Activated CD4-positive, alpha-beta T cell treated with anti-CD3 and anti-CD28 coated beads, Interleukin-2, amount 50 U/mL, for 1 hour (primary cell): Measurements from ENCODE around the gene SPINT2.

ENCODE experiments used
- DNase-seq: peaks from one replicate; pipeline ENCODE4 v3.0.0-alpha.2; 2020

The SPINT2 gene

DNA sequence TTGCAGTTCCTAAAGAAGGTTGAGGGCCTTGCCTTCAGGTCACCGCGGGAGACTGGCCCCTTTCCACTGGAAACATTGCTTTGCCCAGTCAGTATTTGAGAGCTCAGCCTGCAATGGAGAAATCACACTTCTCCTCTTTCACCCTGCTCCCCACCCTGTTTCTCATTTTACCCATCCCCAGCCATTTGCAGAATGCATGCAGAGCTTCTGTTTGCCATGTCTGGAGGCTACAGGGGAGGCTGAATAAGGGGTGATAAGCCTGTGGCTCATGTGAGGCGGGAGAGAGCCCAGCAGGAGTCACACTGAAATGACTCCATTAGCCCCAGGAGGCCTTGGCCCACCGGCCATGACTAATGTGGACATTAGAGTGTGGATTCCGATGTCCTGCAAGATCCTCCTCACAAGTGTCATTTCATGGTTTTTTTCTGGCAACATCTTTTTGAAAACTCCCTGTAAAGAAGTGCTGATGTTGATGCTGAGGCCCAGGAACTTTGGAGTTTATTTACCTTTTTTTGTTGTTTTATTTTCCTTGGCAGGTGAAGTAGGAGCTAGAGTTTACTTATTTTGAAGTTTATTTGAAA, 6.3 kb downstream of the SPINT2 start:
- DNase-seq, result no peak

GRCh38 chr19:38273499-38273898, 9.1 kb downstream of the SPINT2 start:
- DNase-seq, result no peak

DNA sequence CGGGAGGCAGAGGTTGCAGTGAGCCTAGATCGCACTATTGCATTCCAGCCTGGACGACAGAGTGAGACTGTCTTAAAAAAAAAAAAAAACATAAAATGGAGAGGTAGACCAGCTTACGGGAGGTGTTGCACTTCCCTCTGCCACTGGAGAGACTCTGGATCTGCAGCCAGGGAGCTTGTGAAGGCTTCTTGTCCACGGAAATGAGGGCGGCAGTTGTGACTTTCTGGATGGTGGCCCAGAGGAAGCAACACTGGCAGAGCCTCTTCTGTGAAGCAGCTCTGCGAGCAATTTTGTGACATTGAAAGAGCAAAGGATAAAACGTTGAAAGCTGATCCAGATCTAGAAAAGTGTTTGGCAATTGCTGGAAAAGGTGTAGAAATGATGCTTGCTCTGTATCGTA, 10.4 kb downstream of the SPINT2 start:
- DNase-seq, result no peak

DNA sequence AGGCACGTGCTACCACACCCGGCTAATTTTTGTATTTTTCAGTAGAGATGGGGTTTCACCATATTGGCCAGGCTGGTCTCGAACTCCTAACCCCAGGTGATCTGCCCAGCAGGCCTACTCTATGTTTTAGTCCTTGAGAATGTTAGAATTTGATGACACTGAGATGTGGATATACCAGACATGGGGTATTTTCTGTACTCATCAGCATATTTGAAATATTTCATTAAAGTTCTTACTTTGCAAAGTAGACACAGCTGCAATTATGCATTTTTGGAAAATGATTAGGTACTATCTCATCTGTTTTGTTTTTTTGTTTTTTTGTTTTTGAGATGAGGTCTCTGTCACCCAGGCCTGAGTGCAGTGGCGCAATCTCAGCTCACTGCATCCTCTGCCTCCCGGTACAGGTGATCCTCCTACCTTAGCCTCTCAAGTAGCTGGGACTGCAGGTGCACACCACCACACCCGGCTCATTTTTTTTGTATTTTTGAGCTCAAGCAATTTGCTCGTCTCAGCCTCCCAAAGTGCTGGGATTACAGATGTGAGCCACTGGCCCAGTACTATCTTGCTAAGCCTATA, 12.7 kb downstream of the SPINT2 start:
- no peak for DNase-seq

DNA sequence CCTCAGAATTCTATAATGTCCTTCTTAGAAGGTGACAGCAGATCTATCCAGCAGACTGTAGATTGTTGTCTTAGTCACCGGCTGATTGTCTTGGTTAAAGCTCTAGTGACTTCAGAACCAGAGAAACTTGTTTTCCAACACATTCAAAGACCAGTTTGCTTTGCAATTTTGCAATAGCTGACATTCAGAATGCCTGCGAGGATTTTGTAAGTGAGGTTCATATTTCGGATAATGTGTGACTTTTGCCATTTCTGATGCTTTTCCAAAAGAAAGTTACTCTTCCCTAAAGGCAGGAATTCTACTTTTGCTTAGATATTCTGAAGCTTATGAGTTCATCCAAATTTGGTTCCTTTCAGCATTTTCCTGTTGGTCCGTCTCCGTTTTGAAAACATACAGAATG, 13.2 kb downstream of the SPINT2 start:
- DNase-seq, result no peak

DNA sequence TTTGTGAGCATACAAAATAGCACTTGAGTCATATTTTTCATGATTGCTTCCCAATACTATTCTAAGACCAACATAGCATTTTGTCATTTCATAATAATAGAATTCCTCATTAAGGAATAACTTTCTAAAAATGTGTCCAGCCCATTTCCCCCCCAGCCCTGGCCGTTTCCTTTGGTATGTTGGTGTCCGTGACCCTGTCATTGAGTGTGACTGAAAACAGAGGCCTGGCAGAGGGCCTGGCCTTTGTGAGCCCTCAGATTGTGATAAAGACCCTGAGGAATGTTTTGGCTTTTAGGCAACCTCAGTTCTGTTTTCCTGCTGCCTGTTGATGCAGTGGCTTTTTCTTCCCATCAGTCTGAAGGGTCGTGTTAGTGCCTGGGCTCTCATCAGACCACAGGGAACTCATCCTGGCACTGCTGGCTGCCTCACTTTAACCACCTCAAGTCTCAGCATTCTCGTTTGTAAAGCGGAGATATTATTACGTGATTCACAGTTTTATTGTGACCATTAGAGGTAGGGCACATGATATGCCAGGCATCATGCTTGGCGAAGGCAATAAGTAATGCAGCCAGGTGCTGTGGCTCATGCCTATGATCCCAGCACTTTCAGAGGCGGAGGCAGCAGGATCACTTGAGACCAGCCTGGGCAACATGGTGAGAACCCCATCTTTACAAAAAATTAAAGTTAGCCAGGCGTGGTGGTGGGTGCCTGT, 13.8 kb downstream of the SPINT2 start:
- no peak for DNase-seq

DNA sequence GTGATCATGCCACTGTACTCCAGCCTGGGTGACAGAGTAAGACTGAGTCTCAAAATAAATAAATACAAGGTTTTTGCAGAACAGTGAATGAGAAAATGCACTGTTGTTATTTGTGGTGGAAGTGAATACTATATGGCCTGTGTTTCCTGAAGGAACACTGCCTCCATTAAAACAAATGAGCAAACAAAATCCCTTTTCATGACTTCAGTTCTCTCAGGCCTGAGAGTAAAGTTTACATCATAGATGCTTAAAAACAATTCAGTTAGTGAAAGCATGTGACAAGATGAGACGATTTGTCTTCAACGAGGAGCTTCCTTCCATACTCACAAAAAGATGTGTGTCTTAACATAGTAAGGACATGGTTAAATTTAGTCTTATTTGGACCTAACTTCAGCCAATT, 14.4 kb downstream of the SPINT2 start:
- DNase-seq, result no peak

GRCh38 chr19:38280030-38280921, 15.9 kb downstream of the SPINT2 start:
- no peak for DNase-seq

- DNase-seq, result no peak
Observed at GRCh38 chr19:38281811-38282566, 17.6 kb downstream of the SPINT2 start.

DNA sequence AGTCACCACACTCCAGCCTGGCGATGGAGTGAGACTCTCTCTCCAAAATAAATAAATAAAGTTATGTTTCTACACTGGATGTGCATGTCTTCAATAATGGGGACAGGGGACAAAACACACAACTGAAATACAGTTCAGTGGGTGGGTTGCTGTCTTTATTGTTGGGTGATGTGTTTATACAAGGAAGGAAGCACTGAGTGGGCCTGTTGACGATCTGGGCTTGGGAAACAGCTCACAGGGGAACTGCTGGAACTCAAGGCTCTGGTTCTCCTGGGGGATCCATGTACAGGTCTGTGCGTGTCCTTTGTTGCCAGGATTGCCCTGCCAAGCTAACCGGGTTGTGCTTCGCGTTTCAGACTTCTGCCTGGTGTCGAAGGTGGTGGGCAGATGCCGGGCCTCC, 18.9 kb downstream of the SPINT2 start:
- no peak for DNase-seq

- DNase-seq, result no peak
Observed at GRCh38 chr19:38284422-38284821, 20.0 kb downstream of the SPINT2 start.

DNA sequence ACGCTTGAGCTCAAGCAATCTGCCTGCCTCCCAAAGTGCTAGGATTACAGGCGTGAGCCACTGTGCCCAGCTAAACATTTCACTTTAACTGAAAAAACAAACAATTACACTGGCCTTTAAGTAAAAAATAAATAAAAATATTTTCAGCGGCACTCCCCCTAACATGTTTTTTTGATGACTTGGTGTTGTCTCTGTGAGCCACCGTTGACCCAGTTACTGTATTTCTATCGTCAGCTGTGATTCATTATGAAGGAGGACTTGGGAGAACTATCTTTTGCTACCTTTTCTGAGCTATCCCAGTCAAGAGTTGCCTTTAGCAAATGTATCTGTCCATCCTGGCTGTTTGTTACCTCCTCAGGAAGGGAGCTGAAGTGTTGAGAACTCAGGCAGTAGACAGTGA, 21.2 kb downstream of the SPINT2 start:
- no peak for DNase-seq

GRCh38 chr19:38287604-38288003, 23.2 kb downstream of the SPINT2 start:
- DNase-seq, result no peak

GRCh38 chr19:38288123-38288855, 23.9 kb downstream of the SPINT2 start:
- DNase-seq, result no peak

DNA sequence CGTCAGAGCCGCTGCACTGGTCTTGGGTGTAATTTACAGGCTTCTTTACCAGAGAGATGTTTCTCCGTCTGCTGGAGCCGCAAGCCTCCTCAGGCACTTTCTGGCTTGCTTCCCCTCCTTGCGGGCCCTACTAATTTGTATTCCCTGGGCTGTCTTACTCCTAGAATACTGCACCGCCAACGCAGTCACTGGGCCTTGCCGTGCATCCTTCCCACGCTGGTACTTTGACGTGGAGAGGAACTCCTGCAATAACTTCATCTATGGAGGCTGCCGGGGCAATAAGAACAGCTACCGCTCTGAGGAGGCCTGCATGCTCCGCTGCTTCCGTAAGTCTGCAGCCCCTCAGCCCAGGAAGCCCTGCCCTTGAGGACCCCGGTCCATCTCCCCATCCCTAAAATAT, 25.6 kb downstream of the SPINT2 start:
- no peak for DNase-seq

DNA sequence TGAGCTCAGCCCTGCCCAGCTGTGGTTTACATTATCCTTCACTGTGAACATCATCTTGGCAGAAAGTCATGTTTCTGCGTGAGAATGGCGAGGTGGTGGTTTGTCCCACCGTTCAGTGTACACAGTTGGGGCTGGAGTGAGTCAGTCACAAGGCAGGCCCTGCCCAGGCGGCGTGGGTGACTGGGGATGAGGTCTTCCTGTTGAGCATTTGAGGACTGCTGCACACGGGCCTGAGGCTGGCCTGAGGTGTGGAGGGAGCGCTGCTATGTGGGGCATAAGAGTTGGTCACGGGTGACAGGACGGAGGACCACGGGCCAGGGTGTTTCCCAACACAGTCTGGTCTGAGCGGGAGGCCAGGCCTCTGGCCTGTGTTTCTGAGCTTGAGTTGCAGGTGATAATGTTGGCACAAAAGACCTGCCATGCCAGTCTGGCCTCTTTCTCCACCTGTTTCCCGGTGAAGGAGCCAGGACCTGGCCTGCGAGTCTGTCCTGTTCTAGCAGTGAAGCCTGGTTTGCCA, 26.3 kb downstream of the SPINT2 start:
- no peak for DNase-seq

DNA sequence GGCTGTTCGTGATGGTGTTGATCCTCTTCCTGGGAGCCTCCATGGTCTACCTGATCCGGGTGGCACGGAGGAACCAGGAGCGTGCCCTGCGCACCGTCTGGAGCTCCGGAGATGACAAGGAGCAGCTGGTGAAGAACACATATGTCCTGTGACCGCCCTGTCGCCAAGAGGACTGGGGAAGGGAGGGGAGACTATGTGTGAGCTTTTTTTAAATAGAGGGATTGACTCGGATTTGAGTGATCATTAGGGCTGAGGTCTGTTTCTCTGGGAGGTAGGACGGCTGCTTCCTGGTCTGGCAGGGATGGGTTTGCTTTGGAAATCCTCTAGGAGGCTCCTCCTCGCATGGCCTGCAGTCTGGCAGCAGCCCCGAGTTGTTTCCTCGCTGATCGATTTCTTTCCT, 27.5 kb downstream of the SPINT2 start:
- DNase-seq, result no peak

GRCh38 chr19:38293281-38293680, 28.9 kb downstream of the SPINT2 start:
- DNase-seq, result no peak

DNA sequence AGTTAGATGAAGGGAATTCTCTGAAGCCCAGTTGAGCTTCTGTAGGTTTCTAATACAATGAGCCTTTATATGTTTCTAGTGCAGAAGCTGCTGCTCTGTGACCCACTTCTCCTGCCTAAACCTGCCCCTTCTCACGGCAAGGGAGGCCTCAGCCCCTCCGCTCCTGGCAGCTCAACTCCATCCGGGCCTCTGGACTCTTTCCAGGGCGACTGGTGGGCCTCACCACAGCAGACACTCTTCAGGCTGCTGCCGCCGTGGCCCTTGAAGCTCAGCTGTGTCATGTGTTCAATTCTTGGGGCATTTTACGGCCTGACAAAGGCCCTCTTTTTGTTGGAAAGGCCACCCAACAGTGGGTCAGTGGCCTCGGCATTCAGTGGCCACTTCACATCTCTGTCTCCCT, 29.7 kb downstream of the SPINT2 start:
- no peak for DNase-seq

DNA sequence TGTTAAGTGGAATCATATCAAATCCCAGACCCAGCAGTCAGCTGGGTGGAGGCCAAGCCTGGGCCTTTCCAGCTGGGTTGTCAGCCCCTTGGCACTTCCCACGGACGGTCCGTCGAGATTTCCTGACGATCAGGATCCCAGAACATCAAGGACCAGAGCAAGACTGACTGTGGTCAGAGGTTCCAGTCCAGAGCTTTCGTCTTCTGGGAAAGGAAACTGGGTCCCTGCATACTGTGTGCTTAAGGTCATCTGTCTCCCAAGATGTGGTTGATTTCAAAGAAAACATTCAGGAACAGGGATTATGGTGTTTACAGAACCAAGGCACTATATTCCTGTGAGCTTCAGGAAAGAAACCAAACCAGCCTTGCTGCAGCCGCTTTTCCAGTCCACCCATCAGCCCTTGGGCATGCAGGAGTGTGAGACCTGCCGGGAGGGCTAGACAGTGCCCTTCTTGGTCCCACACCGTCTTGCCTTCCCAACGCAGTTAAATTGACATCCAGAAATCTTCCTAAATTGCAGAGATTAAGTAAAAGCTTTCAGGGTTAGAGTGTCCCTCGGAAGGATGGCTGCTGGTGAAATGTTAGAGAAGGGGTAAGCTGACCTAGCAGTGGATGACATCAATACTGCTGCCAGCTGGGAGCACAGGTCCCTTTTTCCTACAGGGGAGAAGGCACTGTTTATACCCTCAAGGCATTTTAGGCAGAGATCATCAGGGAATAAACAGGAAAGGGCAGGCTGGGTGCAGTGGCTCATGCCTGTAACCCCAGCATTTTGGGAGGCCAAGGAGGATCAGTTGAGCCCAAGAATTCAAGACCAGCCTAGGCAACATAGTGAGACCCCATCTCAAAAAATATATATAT, 34.7 kb downstream of the SPINT2 start:
- DNase-seq, result no peak
